ENCODE data around the gene UVSSA. TPM values are rescaled to one million over a fixed set of nuclear protein-coding genes. Genes with fewer than 3 reads are reported as not detected.

UVSSA gene
- polyA plus RNA-seq, 1 experiment = 5.8 TPM

- TF ChIP-seq, protein P1, sequence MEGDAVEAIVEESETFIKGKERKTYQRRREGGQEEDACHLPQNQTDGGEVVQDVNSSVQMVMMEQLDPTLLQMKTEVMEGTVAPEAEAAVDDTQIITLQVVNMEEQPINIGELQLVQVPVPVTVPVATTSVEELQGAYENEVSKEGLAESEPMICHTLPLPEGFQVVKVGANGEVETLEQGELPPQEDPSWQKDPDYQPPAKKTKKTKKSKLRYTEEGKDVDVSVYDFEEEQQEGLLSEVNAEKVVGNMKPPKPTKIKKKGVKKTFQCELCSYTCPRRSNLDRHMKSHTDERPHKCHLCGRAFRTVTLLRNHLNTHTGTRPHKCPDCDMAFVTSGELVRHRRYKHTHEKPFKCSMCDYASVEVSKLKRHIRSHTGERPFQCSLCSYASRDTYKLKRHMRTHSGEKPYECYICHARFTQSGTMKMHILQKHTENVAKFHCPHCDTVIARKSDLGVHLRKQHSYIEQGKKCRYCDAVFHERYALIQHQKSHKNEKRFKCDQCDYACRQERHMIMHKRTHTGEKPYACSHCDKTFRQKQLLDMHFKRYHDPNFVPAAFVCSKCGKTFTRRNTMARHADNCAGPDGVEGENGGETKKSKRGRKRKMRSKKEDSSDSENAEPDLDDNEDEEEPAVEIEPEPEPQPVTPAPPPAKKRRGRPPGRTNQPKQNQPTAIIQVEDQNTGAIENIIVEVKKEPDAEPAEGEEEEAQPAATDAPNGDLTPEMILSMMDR (IDR thresholded peaks at IDR 0.05; ENCODE audit: insufficient read depth, low read depth, low read length) = no peak
- CTCF ChIA-PET = interaction anchor here (0.6 to 0.7 kb wide), 2 partner anchors 147 to 225 kb away, joined by 3 read pairs; no protein-coding TSS in a partner anchor
- Histone ChIP-seq H3K36me3 (ENCODE audit: control insufficient read depth, insufficient read depth, low read length) (no peaks in the 10 kb centered on the region), H3K4me3 (ENCODE audit: low read depth, low read length) (no peak overlapping the region), H3K27me3 (ENCODE audit: control insufficient read depth, insufficient read depth, low read length) (peaks cover 8% of the 10 kb centered on the region)
- POLR2A ChIA-PET = no interaction called here
- no peak for DNase-seq (ENCODE audit: low read depth)
Measured at GRCh38 chr4:1416051-1416947, 69.3 kb downstream of the UVSSA start.

- no peak overlapping the region for H3K4me3 ChIP-seq (ENCODE audit: low read depth, low read length)
- CTCF ChIA-PET = no interaction called here
- H3K27me3 ChIP-seq (ENCODE audit: control insufficient read depth, insufficient read depth, low read length) = peaks cover 8% of the 10 kb centered on the region
- TF ChIP-seq, protein P1 (IDR thresholded peaks at IDR 0.05; ENCODE audit: insufficient read depth, low read depth, low read length) = no peak
- POLR2A ChIA-PET = no interaction called here
- H3K36me3 ChIP-seq (ENCODE audit: control insufficient read depth, insufficient read depth, low read length) = no peaks in the 10 kb centered on the region
- no peak for DNase-seq (ENCODE audit: low read depth)
Measured at GRCh38 chr4:1416948-1417260, 69.9 kb downstream of the UVSSA start.

GRCh38 chr4:1417522-1418390 lies 70.7 kb downstream of the UVSSA start:
- no peak overlapping the region for H3K4me3 ChIP-seq (ENCODE audit: low read depth, low read length)
- H3K36me3 ChIP-seq (ENCODE audit: control insufficient read depth, insufficient read depth, low read length) = no peaks in the 10 kb centered on the region
- POLR2A ChIA-PET = no interaction called here
- peaks cover 8% of the 10 kb centered on the region for H3K27me3 ChIP-seq (ENCODE audit: control insufficient read depth, insufficient read depth, low read length)
- CTCF ChIA-PET = no interaction called here
- no peak for DNase-seq (ENCODE audit: low read depth)
- TF ChIP-seq, protein P1 (IDR thresholded peaks at IDR 0.05; ENCODE audit: insufficient read depth, low read depth, low read length) = no peak

- no peak for DNase-seq (ENCODE audit: low read depth)
- ChIA-PET POLR2A (no interaction called here), CTCF (no interaction called here)
Measured at GRCh38 chr4:1418494-1419285, 71.7 kb downstream of the UVSSA start.

More at GRCh38 chr4:1418494-1419285, 71.7 kb downstream of the UVSSA start:
- Histone ChIP-seq H3K36me3 (ENCODE audit: control insufficient read depth, insufficient read depth, low read length) (no peaks in the 10 kb centered on the region), H3K4me3 (ENCODE audit: low read depth, low read length) (no peak overlapping the region), H3K27me3 (ENCODE audit: control insufficient read depth, insufficient read depth, low read length) (peaks cover 4% of the 10 kb centered on the region)
- TF ChIP-seq, protein P1 (IDR thresholded peaks at IDR 0.05; ENCODE audit: insufficient read depth, low read depth, low read length) = no peak
